GM12873 (cell line): ENCODE measurements around the gene EDRF1.

ENCODE experiments used
- TF ChIP-seq, protein P1 (sequence below): IDR thresholded peaks from 2 replicates; pipeline ENCODE4 v1.5.1; 2012; ENCODE audit warnings: low read depth, mild to moderate bottlenecking, moderate library complexity, low read length, control low read depth; ENCODE audit not compliant: insufficient read depth; ENCODE audit errors: missing control alignments

Gene EDRF1

DNA sequence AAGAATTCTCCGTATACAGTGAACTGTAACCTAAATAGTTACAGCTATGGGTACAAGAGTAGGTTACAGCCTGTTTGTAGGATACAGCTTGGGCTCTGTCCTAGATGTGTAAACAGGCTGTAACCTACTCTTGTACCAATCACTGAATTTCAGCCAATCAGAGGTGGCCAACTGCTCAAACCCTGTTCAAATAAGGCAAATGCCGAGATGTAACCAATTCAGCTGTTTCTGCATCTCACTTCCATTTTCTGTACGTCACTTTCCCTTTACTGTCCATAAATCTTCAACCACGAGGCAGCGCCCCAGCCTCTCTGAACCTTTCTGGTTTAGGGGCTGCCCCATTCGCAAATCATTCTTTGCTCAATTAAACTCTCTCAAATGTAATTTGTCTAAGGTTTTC, 64.4 kb downstream of the EDRF1 start:
- TF ChIP-seq, protein P1, sequence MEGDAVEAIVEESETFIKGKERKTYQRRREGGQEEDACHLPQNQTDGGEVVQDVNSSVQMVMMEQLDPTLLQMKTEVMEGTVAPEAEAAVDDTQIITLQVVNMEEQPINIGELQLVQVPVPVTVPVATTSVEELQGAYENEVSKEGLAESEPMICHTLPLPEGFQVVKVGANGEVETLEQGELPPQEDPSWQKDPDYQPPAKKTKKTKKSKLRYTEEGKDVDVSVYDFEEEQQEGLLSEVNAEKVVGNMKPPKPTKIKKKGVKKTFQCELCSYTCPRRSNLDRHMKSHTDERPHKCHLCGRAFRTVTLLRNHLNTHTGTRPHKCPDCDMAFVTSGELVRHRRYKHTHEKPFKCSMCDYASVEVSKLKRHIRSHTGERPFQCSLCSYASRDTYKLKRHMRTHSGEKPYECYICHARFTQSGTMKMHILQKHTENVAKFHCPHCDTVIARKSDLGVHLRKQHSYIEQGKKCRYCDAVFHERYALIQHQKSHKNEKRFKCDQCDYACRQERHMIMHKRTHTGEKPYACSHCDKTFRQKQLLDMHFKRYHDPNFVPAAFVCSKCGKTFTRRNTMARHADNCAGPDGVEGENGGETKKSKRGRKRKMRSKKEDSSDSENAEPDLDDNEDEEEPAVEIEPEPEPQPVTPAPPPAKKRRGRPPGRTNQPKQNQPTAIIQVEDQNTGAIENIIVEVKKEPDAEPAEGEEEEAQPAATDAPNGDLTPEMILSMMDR = no peak

DNA sequence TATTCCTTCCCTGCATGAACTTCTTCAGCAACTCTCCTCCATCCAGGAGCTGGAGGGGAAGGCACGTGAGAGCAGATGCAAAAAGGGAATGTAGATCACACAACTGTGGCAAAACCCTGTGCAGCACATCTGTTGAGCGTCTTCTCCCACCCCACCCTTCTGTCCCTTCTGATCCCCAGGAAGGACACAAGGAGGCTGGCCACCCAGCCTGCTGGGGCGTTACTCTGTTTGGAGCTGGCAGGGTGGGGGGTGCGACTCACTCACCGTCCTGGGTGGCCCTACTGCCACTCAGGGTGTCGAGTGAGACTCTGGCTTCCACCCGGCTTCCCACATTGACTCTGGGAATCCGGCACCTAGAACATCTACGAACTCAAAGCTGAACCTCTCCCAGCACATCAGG, 66.3 kb downstream of the EDRF1 start:
- TF ChIP-seq, protein P1 = no peak

DNA sequence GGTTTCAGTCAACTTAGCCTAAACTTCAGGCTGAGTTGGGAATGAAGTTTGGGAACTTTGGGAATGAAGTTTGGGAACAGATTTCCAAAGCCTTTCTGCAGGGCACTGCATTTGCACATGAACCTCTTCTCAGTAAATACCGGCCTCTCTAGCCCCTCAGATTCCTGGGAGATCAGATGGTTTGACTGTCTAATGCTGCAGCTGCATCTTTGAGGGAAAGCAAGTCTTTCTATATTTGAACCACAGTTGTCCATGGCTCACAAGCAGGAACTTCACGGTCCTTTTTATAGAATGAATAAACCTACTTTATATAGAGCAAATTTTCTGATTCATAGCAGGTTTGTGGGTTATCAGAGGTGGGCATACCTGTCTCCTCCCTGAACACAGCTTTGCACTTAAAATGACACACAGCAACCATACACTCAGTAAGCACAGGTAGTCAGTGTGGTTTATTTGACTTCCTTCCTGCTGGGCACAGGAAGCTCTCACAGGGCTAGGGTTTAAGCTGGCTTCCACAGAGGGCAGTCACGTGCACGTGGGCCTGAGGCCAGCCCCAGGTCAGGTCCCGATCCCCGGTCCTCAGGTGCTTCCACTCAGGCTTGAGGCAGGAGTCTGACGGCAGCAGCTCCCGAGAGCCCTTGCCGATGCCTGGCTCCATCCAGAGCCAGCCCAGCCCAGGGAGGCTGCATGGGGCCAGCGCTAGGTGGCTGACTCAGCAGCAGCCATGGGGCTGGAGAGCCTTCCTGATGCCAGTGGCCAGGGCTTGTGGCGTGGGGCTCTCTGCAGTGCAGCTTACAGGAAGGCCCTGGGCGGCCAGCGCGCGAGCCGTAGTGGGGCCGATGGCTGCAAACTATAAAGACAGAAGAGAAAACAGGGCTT, 68.9 kb downstream of the EDRF1 start:
- TF ChIP-seq, protein P1 = no peak

DNA sequence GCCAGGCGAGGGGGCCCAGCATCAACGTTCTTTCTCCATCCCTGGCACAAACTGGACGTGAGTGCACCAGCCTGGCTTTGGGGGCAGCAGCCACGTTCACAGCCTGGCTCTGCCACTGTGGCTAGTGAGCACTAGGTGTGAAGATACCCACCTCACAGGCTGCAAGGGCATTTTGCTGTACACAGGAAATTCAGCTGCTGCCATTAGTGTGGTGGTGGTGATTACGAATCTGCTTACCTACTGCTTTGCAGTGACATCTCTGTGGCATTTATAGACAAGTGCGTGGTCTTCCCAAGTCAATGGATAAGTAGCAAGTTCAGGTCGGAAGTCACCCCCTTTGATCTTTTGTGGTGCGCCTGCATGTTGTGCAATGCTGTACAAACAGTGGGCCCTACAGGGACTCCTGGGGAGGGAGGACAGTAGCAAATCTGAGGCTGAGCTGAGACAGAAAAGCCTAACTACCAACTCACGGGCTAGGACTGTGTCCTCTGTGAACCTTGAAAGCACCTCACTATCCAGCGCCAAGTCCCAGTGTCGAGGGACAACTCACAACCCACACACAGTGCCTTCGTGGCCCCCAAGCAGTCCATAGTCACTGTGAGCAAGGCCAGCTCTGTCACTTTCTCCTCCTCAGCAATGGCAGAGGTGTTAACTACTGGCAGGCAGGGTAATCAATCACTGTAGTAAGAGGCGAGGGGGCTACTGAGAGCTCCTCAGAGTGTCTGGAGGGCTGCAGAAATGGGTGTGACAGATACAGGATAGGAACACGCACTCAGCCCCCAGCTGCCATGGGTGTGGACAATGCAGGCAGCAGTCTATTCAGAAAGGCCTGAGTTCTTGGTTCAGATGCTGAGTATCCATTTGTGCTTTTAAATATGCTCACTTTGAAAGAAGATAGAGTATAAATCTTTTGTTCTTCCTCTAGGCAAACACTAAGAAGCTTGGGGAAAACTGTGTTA, 73.1 kb downstream of the EDRF1 start:
- TF ChIP-seq, protein P1 = no peak

DNA sequence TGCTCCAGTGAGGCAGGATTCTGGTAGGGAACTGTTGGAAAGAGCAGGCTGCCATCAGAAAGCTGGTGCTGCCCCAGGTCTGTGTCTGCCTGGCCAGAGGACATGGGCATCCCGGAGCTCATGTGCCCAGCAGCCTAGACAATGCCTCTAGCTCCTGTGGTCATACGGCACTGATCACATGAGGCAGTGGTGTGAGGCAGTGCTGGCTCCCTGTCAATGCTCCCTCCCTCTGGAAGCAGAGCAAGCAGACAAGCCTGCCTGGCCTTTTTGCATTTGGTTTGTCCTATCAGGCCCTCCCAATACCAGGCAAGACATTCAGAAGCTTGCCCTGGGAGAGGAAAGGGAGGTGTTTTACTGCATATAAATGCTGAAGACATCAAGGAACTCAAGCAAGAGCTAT, 75.6 kb downstream of the EDRF1 start:
- TF ChIP-seq, protein P1 = no peak

DNA sequence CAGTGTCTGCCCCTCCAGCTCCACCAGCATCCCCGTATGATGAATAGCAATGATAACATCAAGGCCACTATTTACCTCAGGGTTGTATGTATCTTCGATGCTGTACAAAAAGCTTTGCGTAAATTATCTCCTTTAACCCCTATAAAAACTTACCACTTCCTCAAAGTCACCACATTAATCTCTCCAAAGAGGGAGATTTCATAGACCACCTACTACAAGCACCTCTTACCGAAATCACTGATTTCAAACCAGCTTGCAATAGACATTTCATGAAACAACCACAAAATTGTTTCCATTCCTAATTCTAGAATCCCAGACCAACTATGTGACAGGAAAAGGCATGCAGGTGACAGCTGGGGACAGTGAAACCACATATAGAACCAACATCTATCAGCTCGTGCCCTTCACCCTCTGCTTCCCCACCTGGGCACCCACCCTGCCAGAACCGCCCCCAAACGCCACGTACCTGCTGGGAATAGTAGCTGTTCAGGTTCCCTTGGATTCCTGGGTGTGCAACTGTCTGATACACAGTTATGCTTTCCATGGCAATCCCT, 76.2 kb downstream of the EDRF1 start:
- TF ChIP-seq, protein P1 = no peak

DNA sequence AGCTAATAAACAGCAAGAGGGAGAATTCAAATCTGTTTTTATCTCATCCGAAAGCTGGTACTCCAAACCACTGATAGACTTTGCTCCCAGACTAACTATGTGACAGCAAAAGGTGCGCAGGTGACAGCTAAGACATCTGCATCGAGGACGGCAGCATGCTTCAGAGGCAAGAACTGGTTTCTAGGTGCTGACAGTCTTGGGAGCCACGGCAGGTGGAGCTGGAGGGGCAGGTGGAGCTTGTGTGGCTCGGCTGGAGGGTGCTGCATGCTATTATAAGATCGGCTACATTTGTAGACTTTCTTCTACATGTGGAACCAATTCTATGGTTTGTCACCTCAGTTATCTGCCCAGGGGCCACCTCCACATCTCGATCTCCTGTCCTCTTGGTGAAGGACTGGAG, 77.9 kb downstream of the EDRF1 start:
- TF ChIP-seq, protein P1 = no peak
